AG20443 (cell line): ENCODE measurements around the gene OASL.
A peak's percentile ranks its signal among the peaks of the same experiment; 100 is the strongest.

Source experiments
- DNase-seq: peaks from one replicate; pipeline ENCODE4 v3.0.0; 2012; ENCODE audit warnings: low spot score, mixed read lengths

OASL gene

DNA sequence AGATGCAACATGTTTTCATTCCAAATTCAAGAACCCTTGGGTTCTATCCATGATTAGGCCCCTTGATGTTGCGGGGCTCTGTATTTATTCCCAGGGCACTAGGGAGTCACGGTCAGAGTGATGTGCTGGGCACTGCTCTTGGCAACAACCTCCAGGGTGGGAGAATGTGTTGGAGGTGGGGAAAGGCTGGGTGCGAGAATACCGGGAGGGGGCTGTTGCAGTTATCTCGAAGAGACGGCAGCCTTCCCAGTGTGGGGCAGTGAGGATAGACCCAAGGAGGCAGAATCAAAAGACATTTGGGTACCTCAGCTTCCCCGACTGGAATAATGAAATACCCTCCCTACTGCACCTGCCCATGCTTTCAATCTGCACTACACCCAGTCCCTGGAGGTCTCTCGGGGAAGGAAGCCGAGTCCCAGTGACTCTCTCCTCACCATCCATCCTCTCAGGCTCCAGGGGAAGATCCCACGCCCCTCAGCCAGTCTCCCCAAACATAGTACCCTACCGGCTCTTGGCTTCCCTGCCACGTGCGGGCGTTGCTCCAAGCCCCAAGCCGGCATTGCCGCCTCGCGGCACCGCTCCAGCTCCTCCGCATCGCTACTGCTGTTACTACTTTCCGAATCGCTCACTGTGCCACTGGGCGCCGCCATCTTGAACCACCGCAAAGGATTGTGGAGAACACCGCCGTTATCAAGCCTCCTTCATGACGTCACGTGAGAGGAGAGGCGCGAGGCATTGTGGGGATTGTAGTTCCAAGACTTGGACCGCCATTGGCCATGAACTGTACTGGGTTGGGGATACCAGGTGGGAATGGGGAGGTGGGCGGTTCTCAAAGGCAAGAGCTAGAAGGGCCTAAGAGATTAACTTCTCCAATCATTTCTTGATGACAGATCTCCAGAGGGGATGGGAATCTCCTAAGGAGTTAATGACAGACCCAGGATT lies 22.9 kb downstream of the OASL start, which contains the start of gene C12orf43:
Gene C12orf43, minus strand, starts transcription at position 663 of the 942 bp plus-strand sequence. Its CDS starts 13 bp downstream, at position 650.
- DNase-seq = peak; percentile 96

DNA sequence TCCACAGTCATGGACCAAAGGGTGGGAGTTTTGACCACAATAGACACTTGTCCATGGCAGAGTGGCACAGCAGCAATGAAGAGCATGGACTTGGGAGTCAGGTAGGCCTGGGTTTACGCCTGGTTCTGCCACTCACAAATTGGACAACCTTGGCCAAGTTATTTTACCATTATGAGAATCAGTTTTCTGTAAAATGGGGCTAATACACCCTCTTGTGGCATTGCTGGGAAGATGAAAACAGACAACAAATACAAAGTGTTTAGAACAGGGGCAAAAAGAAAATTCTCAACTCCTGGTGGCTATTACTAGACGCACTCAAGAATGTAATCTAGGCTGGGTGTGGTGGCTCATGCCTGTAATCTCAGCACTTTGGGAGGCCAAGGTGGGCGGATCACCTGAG lies 25.3 kb downstream of the OASL start:
- no peak for DNase-seq

DNA sequence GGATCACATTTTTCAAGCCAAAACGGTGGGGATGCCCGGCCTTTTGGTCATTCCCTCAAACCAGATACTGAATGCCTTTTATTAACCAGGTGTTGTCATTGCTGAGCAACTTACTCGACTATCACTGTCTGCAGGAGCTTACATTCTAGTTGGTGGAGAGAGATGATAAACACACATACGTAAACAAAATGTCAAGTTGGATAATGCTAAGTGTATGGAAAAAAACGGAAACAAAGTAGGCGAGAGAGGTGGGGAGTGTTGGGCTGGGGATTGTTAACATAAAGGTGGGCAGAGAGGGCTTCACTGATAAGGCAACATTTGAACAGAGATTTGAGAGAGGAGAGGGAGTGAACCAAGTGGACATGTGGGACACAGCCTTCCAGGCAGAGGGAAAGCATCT lies 27.2 kb downstream of the OASL start:
- no peak for DNase-seq

DNA sequence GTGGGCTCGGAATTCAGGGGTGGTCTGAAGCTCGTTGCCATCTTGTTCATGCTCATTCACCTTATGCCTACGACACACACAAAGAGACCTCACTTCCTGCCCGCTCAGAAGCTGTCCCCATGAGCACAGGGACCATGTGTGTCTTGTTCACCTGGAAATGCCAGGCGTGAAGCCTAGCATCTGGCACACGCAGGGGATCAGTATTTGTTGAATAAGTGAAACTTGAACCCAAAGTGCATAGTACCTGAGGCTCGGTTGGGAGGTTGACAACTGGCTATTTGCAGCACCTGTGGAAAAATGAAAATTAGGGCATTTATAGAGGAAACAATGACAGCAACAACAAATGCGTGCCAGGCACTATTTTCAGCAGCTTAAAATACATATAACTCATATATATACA lies 28.2 kb downstream of the OASL start:
- no peak for DNase-seq

DNA sequence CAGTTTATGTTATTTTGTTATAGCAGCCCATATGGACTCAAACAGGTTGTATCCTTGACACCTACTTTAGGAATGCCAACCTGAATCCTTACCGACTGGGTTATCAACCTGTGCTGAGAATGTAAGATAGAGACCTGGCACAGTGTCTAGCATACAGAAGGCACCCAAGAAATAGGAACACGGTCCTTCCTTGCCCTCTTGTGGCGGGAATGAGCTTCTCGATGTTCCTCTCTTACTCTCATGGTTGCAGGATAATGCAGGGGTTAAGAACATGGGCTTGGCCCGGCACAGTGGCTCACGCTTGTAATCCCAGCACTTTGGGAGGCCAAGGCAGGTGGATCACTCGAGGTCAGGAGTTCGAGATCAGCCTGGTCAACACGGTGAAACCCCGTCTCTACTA lies 29.3 kb downstream of the OASL start:
- peak; percentile 29 for DNase-seq

DNA sequence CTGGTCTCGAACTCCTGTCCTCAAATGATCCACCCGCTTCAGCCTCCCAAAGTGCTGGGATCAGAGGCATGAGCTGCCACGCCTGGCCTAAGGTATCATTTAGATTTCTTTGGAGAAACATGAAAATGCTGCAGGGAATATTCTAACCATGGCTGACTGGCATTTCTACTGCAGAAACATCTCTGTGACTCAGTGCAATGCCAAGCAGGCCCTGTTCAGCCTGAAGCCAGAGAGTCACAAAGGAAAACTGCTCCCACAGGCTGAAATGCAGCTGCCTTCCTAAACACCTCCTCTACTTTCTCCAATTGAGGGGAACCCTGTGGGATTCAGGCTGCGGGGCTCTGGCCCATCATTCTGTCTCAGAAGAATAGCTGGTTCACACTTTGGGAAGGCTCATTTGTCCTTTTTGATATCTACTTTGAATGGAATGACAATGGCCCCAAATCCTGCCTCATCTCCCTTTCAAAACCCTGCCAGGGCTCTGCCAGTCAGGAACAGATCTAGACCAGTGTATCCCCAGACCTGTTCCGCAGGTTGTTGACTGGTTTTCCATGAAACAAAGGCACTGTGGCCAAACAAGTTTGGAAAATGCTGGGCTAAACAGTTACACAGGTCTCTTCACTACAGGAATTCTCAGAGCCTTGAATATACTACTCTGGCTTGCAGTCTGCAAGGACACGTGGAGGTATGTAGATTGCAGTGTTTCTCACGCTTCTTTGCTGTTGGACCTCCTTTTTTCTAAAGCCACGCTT lies 30.5 kb downstream of the OASL start:
- DNase-seq = no peak

DNA sequence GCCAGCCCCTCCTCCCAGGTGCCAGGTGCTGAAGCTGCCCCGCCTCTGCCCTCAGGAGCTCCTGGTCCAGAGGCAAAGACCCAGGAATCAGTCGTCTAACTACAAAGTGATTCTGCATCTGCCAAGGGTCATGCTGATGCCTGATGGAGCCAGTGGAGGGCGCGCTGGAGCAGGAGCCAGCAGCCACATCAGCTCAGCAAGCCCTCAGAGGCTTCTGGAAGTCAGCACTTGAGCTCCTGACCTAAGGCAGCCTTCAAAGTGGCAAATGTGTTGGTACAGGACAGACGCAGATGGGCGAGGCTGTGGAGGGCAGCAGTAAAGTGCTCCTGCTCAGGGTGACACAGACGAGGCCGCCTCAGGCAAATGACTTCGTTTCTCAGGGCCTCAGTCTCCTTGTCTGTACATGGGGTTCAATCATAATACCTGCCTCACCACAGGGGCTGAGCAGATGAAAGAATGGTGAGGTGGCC lies 33.7 kb downstream of the OASL start:
- peak; percentile 73 for DNase-seq

DNA sequence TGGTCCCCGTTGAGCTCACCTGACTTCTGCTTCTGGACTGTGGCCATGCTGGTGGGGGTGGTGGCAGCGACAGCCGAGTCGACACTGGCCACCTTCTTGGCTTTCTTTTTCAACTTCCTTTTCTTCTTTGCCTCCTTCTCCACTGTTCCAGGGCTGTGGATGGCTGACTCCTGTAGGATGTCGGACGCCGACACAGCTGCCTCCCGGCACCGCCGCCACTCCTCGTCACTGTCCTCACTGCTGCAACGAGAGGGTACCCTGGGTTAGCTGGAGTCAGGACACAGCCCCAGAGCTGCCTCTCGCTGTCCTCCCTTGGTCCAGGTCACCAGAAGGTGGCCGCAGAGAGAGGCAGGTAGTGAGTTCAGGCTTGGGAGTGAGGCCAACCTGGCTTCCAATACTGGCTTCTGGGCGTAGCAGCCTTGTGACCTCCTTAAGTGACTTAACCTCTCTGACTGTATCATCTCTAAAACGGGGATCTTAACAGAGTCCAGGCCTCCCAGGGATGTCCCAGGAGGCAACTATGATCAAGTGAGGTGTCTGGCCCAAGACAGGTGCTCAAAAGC lies 34.7 kb downstream of the OASL start:
- DNase-seq = no peak

DNA sequence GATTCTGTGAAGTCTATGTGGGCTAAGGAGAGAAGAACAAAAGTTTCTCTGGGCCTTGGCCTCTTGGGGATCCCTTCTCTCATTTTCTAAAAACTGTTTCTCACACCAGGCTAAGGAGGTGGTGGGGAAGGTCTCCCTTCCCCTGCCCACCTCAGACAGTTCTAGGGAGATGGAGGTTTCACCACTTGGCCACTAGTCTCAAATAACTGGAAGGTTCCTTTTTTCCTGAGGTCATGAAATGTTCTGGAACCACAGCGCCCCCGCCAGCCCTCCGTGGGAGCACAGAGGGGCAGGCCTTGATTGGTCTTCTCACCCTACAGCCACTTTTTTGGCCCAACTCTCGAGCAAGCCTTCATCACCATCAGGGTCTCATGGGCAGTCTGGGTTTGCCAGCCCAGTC lies 35.4 kb downstream of the OASL start:
- no peak for DNase-seq

DNA sequence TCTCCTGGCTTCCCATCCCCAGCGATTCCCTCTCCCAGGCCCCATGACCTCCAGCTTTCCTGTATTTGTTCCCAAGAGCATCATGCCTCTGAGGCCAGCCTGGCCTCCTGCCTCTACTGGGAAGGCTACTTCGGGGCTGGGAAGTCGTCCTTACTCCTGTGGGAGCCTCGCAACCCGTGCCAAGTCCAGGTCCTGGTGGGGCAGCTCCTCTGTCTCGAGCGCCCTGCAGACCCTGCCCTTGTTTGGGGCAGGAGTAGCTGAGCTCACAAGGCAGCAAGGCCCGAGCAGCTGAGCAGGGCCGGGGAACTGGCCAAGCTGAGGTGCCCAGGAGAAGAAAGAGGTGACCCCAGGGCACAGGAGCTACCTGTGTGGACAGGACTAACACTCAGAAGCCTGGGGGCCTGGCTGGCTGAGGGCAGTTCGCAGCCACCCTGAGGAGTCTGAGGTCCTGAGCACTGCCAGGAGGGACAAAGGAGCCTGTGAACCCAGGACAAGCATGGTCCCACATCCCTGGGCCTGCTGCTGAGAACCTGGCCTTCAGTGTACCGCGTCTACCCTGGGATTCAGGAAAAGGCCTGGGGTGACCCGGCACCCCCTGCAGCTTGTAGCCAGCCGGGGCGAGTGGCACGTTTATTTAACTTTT lies 37.1 kb downstream of the OASL start:
- DNase-seq = no peak

DNA sequence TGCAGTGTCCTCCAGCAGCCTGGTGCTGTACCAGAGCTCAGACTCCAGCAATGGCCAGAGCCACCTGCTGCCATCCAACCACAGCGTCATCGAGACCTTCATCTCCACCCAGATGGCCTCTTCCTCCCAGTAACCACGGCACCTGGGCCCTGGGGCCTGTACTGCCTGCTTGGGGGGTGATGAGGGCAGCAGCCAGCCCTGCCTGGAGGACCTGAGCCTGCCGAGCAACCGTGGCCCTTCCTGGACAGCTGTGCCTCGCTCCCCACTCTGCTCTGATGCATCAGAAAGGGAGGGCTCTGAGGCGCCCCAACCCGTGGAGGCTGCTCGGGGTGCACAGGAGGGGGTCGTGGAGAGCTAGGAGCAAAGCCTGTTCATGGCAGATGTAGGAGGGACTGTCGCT lies 38.0 kb downstream of the OASL start:
- no peak for DNase-seq

DNA sequence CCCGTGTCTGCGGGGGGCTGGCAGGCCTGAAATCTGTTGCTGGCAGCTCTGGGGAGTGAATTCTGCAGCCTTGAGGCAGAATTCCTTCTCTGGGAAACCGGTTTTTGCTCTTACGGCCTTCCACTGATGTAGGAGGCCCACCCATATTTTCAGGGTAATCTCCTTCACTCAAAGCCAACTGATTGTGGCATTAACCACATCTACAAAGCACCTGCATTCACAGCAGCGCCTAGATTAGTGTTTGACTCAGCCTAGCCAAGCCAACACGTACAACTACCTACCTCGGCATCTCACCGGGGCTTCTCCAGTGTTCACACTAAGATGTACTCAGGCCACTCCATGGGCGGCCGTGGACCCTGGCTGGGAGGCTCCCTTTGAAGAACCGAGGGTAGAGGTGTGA lies 38.5 kb downstream of the OASL start:
- DNase-seq = no peak

DNA sequence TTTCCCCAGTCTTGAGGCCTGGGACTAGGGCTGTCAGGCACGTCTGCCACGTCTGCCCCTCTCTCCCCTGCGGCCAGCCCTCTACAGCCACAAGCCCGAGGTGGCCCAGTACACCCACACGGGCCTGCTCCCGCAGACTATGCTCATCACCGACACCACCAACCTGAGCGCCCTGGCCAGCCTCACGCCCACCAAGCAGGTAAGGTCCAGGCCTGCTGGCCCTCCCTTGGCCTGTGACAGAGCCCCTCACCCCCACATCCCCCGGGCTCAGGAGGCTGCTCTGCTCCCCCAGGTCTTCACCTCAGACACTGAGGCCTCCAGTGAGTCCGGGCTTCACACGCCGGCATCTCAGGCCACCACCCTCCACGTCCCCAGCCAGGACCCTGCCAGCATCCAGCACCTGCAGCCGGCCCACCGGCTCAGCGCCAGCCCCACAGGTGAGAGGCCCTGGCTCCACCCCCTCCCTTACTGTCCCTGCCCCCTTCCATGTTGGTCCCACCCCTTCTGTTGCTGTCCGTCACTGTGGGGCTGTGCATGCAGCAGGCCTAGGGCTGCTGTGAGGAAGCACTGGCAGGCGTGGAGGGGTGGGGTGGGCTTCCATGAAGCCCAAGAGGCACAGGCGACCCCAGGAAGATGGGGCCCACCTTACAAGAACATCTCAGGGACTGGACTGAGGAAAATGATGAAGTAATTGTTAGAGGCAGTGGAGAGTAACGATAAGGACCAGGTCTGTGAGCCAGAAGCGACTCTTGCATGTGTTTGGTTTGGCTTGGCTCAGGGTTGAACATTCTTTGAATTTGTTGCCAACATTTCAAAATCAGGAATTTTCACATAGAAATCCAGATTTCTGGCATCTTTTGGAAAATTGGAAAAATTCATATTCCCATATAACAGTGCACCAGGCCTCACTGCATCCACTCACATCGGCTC lies 39.6 kb downstream of the OASL start:
- peak; percentile 67 for DNase-seq

DNA sequence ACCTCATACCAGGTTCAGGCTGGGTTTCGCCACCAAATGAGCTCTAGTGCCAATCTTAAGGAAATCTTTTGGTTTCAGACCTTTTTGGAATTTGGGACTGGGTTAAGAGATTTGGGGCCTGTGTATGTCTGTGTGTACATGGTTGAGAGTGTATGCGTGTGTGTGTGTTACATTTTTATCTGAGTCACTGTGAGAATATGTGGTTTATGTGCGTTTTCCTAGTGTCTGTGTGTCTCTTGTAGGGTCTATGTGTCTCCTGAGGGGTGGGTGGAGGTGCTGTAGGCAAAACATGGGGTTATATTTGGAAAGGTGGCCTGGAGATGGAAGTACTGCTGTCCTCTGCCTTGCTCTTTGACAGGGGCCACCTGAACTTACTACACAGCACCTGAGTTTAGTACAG lies 40.6 kb downstream of the OASL start:
- no peak for DNase-seq

DNA sequence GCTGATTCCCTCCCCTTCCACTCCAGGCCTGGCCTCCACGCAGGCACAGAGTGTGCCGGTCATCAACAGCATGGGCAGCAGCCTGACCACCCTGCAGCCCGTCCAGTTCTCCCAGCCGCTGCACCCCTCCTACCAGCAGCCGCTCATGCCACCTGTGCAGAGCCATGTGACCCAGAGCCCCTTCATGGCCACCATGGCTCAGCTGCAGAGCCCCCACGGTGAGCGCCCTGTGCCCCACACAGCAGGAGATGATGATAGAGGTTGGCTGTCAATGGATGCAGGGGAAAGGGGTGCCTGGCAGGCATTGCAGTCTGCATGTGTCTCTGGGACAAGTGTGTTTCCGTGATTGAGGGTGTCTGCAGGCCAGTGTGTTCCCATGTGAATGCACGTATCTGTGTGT lies 41.6 kb downstream of the OASL start:
- DNase-seq = no peak

DNA sequence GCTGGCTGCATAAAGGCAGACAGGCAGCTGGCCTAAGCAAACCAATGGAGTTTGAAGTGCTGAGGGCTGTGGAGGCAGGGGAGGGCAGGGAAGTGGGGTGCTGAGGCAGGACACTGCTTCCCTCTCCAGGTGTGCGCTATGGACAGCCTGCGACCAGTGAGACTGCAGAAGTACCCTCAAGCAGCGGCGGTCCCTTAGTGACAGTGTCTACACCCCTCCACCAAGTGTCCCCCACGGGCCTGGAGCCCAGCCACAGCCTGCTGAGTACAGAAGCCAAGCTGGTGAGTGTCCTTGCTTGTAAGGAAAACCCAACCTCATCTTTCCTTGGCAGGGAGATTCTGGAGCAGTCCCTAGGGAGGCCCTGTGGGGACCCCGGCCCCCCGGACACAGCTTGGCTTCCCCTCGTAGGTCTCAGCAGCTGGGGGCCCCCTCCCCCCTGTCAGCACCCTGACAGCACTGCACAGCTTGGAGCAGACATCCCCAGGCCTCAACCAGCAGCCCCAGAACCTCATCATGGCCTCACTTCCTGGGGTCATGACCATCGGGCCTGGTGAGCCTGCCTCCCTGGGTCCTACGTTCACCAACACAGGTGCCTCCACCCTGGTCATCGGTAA lies 42.8 kb downstream of the OASL start:
- DNase-seq = no peak

DNA sequence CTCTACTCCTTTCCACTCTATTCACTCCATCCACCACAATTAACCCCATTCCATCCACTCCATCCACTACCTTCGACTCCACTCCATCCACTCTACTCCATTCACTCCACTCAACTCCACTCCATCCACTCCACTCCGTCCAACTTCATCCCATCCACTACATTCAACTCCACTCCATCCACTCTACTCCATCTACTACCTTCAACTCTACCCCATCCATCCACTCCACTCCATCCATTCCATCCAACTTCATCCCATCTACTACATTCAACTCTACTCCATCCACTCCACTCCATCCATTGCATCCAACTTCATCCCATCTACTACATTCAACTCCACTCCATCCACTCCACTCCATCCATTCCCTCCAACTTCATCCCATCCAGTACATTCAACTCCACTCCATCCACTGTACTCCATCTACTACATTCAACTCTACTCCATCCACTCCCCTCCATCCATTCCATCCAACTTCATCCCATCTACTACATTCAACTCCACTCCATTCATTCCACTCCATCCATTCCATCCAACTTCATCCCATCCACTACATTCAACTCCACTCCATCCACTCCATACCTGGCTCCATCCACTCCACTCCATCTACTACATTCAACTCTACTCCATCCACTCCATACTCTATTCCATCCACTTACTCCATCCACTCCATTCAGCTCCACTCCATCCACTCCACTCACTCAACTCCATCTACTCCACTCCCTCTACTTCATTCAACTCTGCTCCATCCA lies 44.3 kb downstream of the OASL start:
- no peak for DNase-seq

DNA sequence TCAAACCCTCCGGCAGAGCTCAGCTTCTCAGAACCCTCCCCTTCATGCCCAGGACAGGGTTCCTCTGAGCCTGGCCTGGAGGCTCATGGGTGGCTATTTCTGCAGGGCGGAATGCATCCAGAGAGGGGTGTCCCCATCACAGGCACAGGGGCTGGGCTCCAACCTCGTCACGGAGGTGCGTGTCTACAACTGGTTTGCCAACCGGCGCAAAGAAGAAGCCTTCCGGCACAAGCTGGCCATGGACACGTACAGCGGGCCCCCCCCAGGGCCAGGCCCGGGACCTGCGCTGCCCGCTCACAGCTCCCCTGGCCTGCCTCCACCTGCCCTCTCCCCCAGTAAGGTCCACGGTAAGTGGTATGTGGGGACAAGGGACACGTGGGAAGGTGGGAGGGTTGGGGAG lies 45.0 kb downstream of the OASL start:
- no peak for DNase-seq

DNA sequence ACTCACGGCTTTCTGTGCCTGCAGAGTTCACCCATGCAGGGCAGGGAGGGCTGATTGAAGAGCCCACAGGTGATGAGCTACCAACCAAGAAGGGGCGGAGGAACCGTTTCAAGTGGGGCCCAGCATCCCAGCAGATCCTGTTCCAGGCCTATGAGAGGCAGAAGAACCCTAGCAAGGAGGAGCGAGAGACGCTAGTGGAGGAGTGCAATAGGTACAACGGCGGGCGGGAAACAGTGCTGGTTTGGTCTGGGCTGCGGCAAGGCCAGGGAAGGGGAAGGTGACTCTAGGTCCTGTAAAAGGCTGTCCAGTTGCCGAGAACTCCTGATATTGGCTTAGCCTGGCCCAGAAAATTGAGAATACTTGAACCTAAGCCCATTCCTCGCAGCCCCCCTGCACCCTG lies 45.5 kb downstream of the OASL start:
- DNase-seq = no peak

DNA sequence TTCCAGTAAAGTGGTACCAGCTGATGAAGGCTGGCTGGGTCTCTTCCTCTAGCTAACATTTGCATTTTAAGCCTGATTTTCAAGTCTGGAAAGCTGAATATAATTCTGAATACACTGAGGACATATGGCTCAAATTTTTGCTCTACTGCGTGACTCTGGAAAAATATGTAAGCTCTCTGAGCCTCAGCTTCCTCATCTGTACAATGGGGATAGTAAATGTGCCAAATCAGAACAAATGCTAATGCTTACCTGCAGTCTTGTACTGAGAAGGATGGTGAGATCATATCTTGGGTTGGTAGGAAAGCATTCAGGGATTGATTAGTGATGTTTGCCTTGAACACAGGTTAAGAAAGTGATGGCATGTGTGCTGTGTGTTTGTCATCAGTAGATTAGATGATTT lies 46.1 kb downstream of the OASL start:
- DNase-seq = no peak
